ENCODE results near the gene ADCK1.

- TF ChIP-seq EP300 (IDR thresholded peaks at IDR 0.05; ENCODE audit: borderline replicate concordance), result no peak
- TF ChIP-seq RAD21 (IDR thresholded peaks at IDR 0.05; ENCODE audit: low read depth), result no peak
- no peak for TF ChIP-seq EGR1 (IDR thresholded peaks at IDR 0.05)
- no peak for TF ChIP-seq TAF1 (IDR thresholded peaks at IDR 0.05; ENCODE audit: low read depth)
- TF ChIP-seq CEBPB (IDR thresholded peaks at IDR 0.05), result no peak
- TF ChIP-seq MAX (IDR thresholded peaks at IDR 0.05), result no peak
- no peak for TF ChIP-seq ZBTB7A (IDR thresholded peaks at IDR 0.05; ENCODE audit: low read depth)
- TF ChIP-seq NFIC (IDR thresholded peaks at IDR 0.05), result no peak
- TF ChIP-seq CREB1 (IDR thresholded peaks at IDR 0.05; ENCODE audit: low read depth), result no peak
- TF ChIP-seq YY1 (IDR thresholded peaks at IDR 0.05; ENCODE audit: low read depth), result no peak
- TF ChIP-seq FOXM1 (IDR thresholded peaks at IDR 0.05; ENCODE audit: borderline replicate concordance, low read depth), result no peak
Measured at GRCh38 chr14:77889971-77890442, 90.1 kb downstream of the ADCK1 start.
